DOHH2 (cell line): ENCODE measurements around the gene LENG8.

Experiments
- EZH2phosphoT487 ChIP-seq: fragments of 200-600 bp; sonication (generic); IDR thresholded peaks from 2 replicates; pipeline ENCODE4 v1.6.1; 2017; ENCODE audit warnings: borderline replicate concordance, mild to moderate bottlenecking, antibody characterized with exemption, low read length, moderate library complexity, mixed read lengths
- TF ChIP-seq, protein P1 (sequence below): fragments of 200-600 bp; sonication (generic); IDR thresholded peaks from one replicate; pipeline ENCODE4 v1.5.1; 2014; ENCODE audit warnings: antibody characterized with exemption, mild to moderate bottlenecking, low read depth, low read length; ENCODE audit not compliant: poor library complexity, severe bottlenecking

DNA sequence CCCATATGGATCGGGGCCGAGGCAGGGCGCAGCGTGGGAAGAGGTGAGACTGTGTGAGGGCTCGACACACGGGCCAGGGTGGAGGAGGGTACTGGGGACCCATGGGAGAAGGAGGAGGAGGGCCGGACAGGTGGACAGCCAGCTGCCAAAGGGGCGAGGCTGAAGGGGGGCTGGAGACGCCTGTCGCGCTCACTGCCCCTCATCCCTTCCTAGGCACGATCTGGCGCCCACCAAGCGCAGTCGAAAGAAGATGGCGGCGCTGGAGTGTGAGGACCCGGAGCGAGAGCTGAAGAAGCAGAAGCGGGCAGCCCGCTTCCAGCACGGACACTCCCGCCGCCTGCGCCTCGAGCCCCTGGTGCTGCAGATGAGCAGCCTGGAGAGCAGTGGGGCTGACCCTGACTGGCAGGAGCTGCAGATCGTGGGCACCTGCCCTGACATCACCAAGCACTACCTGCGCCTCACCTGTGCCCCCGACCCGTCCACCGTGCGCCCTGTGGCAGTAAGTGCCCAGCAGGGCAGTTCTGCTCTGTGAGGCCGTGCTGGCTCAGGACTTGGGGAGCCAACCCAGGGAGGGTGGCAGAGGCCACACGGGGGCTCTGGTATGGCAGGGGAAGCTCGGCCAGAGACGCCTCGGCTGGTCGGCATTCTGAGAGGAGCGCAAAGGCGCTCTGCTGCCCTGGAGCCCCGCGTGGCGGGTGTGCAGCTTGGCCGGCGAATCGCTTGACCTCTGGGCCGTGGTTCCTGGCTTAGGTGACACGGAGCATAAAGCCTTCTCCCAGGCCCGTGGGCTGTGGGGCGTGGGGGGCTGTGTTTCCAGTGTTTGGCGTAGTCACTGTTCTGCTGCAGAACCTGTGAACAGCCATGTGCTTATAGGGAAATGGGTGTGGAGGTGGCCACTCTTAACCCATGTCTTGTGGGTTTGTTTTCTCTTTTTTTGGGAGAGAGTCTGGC is 7.7 kb downstream of the LENG8 start:
- TF ChIP-seq, protein P1, sequence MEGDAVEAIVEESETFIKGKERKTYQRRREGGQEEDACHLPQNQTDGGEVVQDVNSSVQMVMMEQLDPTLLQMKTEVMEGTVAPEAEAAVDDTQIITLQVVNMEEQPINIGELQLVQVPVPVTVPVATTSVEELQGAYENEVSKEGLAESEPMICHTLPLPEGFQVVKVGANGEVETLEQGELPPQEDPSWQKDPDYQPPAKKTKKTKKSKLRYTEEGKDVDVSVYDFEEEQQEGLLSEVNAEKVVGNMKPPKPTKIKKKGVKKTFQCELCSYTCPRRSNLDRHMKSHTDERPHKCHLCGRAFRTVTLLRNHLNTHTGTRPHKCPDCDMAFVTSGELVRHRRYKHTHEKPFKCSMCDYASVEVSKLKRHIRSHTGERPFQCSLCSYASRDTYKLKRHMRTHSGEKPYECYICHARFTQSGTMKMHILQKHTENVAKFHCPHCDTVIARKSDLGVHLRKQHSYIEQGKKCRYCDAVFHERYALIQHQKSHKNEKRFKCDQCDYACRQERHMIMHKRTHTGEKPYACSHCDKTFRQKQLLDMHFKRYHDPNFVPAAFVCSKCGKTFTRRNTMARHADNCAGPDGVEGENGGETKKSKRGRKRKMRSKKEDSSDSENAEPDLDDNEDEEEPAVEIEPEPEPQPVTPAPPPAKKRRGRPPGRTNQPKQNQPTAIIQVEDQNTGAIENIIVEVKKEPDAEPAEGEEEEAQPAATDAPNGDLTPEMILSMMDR: no peak
- TF ChIP-seq EZH2phosphoT487: no peak
